Measurements from ENCODE around the gene LENG1.

LENG1 gene

GRCh38 chr19:54159352-54160181 lies at the start of gene LENG1 (continued):
- TF ChIP-seq BCL6B (tag by site-specific recombination; IDR thresholded peaks at IDR 0.05) = no peak
- no peak for TF ChIP-seq ZNF639 (tag by site-specific recombination; IDR thresholded peaks at IDR 0.05)
- no peak for TF ChIP-seq ZNF624 (tag by site-specific recombination; IDR thresholded peaks at IDR 0.05)
- no peak for TF ChIP-seq ZNF785 (tag by site-specific recombination; IDR thresholded peaks at IDR 0.05)
- TF ChIP-seq PRDM1 (tag by site-specific recombination; IDR thresholded peaks at IDR 0.05) = no peak; the same call in none of the 2 replicates
- no peak for TF ChIP-seq ZNF596 (tag by site-specific recombination; IDR thresholded peaks at IDR 0.05)
- no peak for TF ChIP-seq ZNF157 (tag by site-specific recombination; IDR thresholded peaks at IDR 0.05)
- no peak for TF ChIP-seq KLF8 (tag by site-specific recombination; IDR thresholded peaks at IDR 0.05)
- TF ChIP-seq ZNF645 (tag by site-specific recombination; IDR thresholded peaks at IDR 0.05) = no peak
- TF ChIP-seq ZNF302 (tag by site-specific recombination; IDR thresholded peaks at IDR 0.05; ENCODE audit: low read depth) = no peak
- TF ChIP-seq ZEB2 (tag by site-specific recombination; IDR thresholded peaks at IDR 0.05) = no peak
- TF ChIP-seq ZNF580 (tag by site-specific recombination; IDR thresholded peaks at IDR 0.05) = no peak
- TF ChIP-seq ZBTB11 (tag by site-specific recombination; conservative IDR thresholded peaks at IDR 0.05; ENCODE audit: low read depth) = peak; percentile 93
- TF ChIP-seq GLIS2 (tag by site-specific recombination; IDR thresholded peaks at IDR 0.05) = peak; percentile 52
- no peak for TF ChIP-seq REPIN1 (tag by site-specific recombination; IDR thresholded peaks at IDR 0.05; ENCODE audit: low read depth)
- peak; percentile 25 for TF ChIP-seq ZBTB26 (tag by site-specific recombination; optimal IDR thresholded peaks at IDR 0.05)
- no peak for TF ChIP-seq MEIS1 (CRISPR knock-in tag; IDR thresholded peaks at IDR 0.05; ENCODE audit: borderline replicate concordance)
- TF ChIP-seq WT1 (tag by site-specific recombination; IDR thresholded peaks at IDR 0.05) = no peak
- no peak for TF ChIP-seq ZNF76 (tag by site-specific recombination; IDR thresholded peaks at IDR 0.05; ENCODE audit: borderline replicate concordance, low read depth)
- no peak for TF ChIP-seq ATF2 (tag by site-specific recombination; IDR thresholded peaks at IDR 0.05; ENCODE audit: low read depth)
- TF ChIP-seq ZNF654 (tag by site-specific recombination; IDR thresholded peaks at IDR 0.05; ENCODE audit: low read depth) = no peak
- peak; percentile 64 for TF ChIP-seq YY2 (tag by site-specific recombination; IDR thresholded peaks at IDR 0.05)
- TF ChIP-seq ZNF184 (tag by site-specific recombination; IDR thresholded peaks at IDR 0.05) = no peak
- TF ChIP-seq ZSCAN16 (tag by site-specific recombination; IDR thresholded peaks at IDR 0.05) = 0 out of 2 replicates have a peak, but pooled peaks have one; percentile 53
- no peak; the same call in 1 of the 2 replicates for TF ChIP-seq ZNF2 (tag by site-specific recombination; IDR thresholded peaks at IDR 0.05)
- TF ChIP-seq ZNF174 (tag by site-specific recombination; IDR thresholded peaks at IDR 0.05) = no peak
- peak; percentile 90 for TF ChIP-seq ZXDB (tag by site-specific recombination; IDR thresholded peaks at IDR 0.05)
- no peak for TF ChIP-seq ZNF426 (tag by site-specific recombination; IDR thresholded peaks at IDR 0.05)
- TF ChIP-seq ZNF558 (tag by site-specific recombination; IDR thresholded peaks at IDR 0.05) = no peak
- TF ChIP-seq MZF1 (tag by site-specific recombination; IDR thresholded peaks at IDR 0.05; ENCODE audit: borderline replicate concordance) = peak; percentile 4; the same call in 1 of the 2 replicates
